Karpas-422 (cell line): ENCODE data around the gene MAGI1. TPM values are rescaled to one million over a fixed set of nuclear protein-coding genes. Genes with fewer than 3 reads are reported as not detected.

Experiments used
- DNase-seq: peaks from one replicate; pipeline ENCODE4 v3.0.0-alpha.2; 2015
- H2AFZ ChIP-seq: fragments of 200-600 bp; sonication (generic); 2 replicates; pipeline ENCODE4 v1.6.1; 2014; ENCODE audit warnings: antibody characterized with exemption, low read length, mixed read lengths
- H3K27ac ChIP-seq: fragments of 200-600 bp; sonication (generic); 2 replicates; pipeline ENCODE4 v1.5.1; 2014; ENCODE audit warnings: mild to moderate bottlenecking, low read length, moderate library complexity
- H3K27me3 ChIP-seq: fragments of 200-600 bp; sonication (generic); 2 replicates; pipeline ENCODE4 v1.6.1; 2014; ENCODE audit warnings: low read length, mixed read lengths
- H3K36me3 ChIP-seq: fragments of 200-600 bp; sonication (generic); 2 replicates; pipeline ENCODE4 v1.6.1; 2014; ENCODE audit warnings: low read length, mixed read lengths; ENCODE audit not compliant: insufficient read depth
- H3K4me1 ChIP-seq: fragments of 200-600 bp; sonication (generic); 2 replicates; pipeline ENCODE4 v1.6.1; 2014; ENCODE audit warnings: mild to moderate bottlenecking, low read length, mixed read lengths
- H3K4me2 ChIP-seq: fragments of 200-600 bp; sonication (generic); 2 replicates; pipeline ENCODE4 v1.6.1; 2014; ENCODE audit warnings: low read length, low read depth, mild to moderate bottlenecking; ENCODE audit not compliant: poor library complexity, severe bottlenecking
- H3K4me3 ChIP-seq: fragments of 200-600 bp; sonication (generic); 2 replicates; pipeline ENCODE4 v1.5.1; 2014; ENCODE audit warnings: mild to moderate bottlenecking, antibody characterized with exemption, low read length, mixed read lengths
- H3K79me2 ChIP-seq: fragments of 200-600 bp; sonication (generic); 2 replicates; pipeline ENCODE4 v1.6.1; 2014; ENCODE audit warnings: mild to moderate bottlenecking, low read length, mixed read lengths
- H3K9ac ChIP-seq: fragments of 200-600 bp; sonication (generic); 2 replicates; pipeline ENCODE4 v1.6.0; 2014; ENCODE audit warnings: low read length
- H3K9me2 ChIP-seq: fragments of 200-600 bp; sonication (generic), shearing (Covaris generic); replicated peaks from 2 replicates; pipeline ENCODE4 v1.6.0; 2014; ENCODE audit warnings: mild to moderate bottlenecking, low read length, moderate library complexity; ENCODE audit not compliant: insufficient read depth
- H3K9me3 ChIP-seq: fragments of 300-700, 200-600 bp; sonication (generic); 2 replicates; pipeline ENCODE4 v1.6.1; 2014; ENCODE audit warnings: low read length, mixed read lengths
- H4K20me1 ChIP-seq: fragments of 200-600 bp; sonication (generic); 2 replicates; pipeline ENCODE4 v1.6.1; 2014; ENCODE audit warnings: mild to moderate bottlenecking, antibody characterized with exemption, low read length, low read depth; ENCODE audit not compliant: insufficient read depth
- total RNA-seq: library from RNA; depleted of rRNA; stranded (reverse); fragments of >200 nt; shearing (Covaris generic); gene quantifications from 2 replicates; pipeline ENCODE4 v1.2.3, GENCODE V29; 2014; ENCODE audit warnings: low replicate concordance

Gene MAGI1
- total RNA-seq, 1 experiment from 2014 or later, result 0.71 TPM

DNA sequence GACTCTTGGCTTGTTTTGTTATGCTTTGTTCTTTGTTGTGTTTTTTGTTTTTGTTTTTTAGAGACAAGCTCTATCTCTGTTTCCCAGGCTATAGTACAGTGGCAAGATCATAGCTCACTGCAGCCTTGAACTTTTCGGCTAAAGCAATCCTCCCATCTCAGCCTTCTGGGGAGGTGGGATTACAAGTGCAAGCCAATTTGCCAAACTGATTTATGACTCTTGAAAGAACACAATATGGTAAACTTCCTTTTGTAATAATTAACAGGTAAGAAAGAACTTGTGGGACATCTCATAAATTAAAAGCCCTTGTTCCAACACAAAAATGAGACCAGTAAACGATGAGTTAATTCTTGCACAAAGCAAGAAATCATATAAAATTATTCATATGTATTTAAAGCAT lies 476.3 kb downstream of the MAGI1 start:
- no peaks in the 10 kb centered on the region for H3K27me3 ChIP-seq
- H3K36me3 ChIP-seq, result no peaks in the 10 kb centered on the region
- H4K20me1 ChIP-seq, result no peaks in the 10 kb centered on the region
- H3K27ac ChIP-seq, result no peak overlapping the region
- no peak overlapping the region for H3K9ac ChIP-seq
- H2AFZ ChIP-seq, result no peak overlapping the region
- H3K9me2 ChIP-seq, result no peaks in the 10 kb centered on the region
- H3K4me3 ChIP-seq, result no peak overlapping the region
- DNase-seq, result no peak
- no peaks in the 10 kb centered on the region for H3K79me2 ChIP-seq
- no peaks in the 10 kb centered on the region for H3K9me3 ChIP-seq
- no peaks in the 10 kb centered on the region for H3K4me1 ChIP-seq
- no peak overlapping the region for H3K4me2 ChIP-seq

DNA sequence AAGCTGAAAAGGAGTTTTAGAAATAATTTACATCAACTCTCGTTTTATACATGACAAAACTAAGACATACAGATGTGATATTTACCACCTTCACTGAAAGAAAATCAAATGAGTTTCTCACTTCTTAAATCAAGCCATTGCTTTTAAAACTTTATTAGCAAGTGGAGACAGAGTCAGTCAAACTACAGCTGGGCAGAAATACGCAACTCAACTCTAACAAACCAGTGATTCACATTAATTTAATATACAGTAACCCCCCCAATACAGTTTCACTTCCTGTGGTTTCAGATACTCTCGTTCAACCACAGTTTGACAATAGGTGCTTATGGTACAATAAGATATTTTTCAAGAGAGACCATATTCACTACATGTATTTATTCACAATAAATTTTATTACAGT lies 477.1 kb downstream of the MAGI1 start:
- Histone ChIP-seq H3K27ac (no peak overlapping the region), H3K9me2 (no peaks in the 10 kb centered on the region), H3K4me1 (no peaks in the 10 kb centered on the region), H2AFZ (no peak overlapping the region), H3K9me3 (no peaks in the 10 kb centered on the region), H3K9ac (no peak overlapping the region), H3K36me3 (no peaks in the 10 kb centered on the region), H3K4me3 (no peak overlapping the region), H3K79me2 (no peaks in the 10 kb centered on the region), H3K27me3 (no peaks in the 10 kb centered on the region), H3K4me2 (no peak overlapping the region), H4K20me1 (no peaks in the 10 kb centered on the region)
- DNase-seq, result no peak

DNA sequence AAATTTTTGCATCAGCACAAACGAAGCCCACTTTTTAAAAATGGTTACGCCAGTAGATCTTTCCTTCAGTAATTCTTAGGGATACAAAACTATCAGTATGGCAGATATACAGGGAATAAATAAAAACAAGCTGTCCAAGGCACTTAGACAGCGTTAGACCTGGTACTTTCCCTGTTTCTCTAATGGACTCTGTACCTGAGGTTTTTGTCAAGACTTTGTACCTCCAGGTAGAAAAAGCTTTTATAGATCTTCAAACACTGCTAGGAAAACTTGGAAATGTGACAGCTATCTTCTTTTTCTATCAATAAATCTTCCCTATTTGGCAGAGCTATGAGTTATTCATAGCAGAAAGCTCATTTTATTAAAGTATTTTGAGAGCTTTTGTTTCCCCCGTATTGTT lies 477.8 kb downstream of the MAGI1 start:
- DNase-seq, result no peak
- Histone ChIP-seq H3K4me2 (no peak overlapping the region), H3K27me3 (no peaks in the 10 kb centered on the region), H3K4me3 (no peak overlapping the region), H3K9ac (no peak overlapping the region), H3K9me3 (no peaks in the 10 kb centered on the region), H3K27ac (no peak overlapping the region), H3K79me2 (no peaks in the 10 kb centered on the region), H3K4me1 (no peaks in the 10 kb centered on the region), H3K36me3 (no peaks in the 10 kb centered on the region), H4K20me1 (no peaks in the 10 kb centered on the region), H3K9me2 (no peaks in the 10 kb centered on the region), H2AFZ (no peak overlapping the region)

DNA sequence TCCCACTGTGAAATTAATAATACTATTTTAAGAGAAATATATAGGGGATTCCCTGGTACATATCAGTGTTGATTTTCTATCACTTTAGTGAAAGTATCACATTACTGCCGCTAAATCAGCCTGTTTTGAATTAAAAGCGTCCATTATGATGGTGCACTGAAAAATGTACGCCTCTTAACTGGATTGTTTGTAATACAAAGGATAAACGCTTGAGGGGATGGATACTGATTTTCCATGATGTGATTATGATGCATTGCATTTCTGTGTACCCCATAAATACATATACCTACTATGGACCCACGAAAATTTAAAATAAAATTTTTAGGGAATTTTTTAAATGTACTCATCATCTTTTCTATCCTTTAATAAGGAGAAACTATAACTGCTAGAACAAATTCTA lies 478.6 kb downstream of the MAGI1 start:
- H3K4me2 ChIP-seq, result no peak overlapping the region
- no peaks in the 10 kb centered on the region for H3K9me2 ChIP-seq
- H3K9me3 ChIP-seq, result no peaks in the 10 kb centered on the region
- no peaks in the 10 kb centered on the region for H3K4me1 ChIP-seq
- H3K9ac ChIP-seq, result no peak overlapping the region
- no peaks in the 10 kb centered on the region for H3K36me3 ChIP-seq
- H3K4me3 ChIP-seq, result no peak overlapping the region
- no peaks in the 10 kb centered on the region for H4K20me1 ChIP-seq
- H3K27ac ChIP-seq, result no peak overlapping the region
- no peak overlapping the region for H2AFZ ChIP-seq
- H3K27me3 ChIP-seq, result no peaks in the 10 kb centered on the region
- H3K79me2 ChIP-seq, result no peaks in the 10 kb centered on the region
- no peak for DNase-seq

DNA sequence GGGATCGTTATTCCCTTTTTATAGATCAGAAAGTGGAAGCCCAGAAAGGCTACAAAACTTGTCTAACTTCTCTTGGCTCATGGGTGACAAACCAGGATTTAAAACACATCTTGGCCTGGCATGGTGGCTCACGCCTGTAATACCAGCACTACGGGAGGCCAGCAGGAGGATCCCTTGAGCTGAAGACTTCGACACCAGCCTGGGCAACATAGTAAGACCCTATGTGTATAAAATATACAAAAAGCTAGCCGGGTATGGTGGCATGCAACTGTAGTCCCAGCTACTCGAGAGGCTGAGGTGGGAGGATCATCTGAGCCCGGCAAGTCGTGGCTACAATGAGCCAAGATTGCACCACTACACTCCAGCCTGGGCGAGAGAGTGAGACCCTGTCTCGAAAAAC lies 479.1 kb downstream of the MAGI1 start:
- Histone ChIP-seq H3K27me3 (no peaks in the 10 kb centered on the region), H3K4me1 (no peaks in the 10 kb centered on the region), H3K36me3 (no peaks in the 10 kb centered on the region), H2AFZ (no peak overlapping the region), H3K9ac (no peak overlapping the region), H3K4me3 (no peak overlapping the region), H3K27ac (no peak overlapping the region), H4K20me1 (no peaks in the 10 kb centered on the region), H3K9me2 (no peaks in the 10 kb centered on the region), H3K79me2 (no peaks in the 10 kb centered on the region), H3K9me3 (no peaks in the 10 kb centered on the region), H3K4me2 (no peak overlapping the region)
- DNase-seq, result no peak

DNA sequence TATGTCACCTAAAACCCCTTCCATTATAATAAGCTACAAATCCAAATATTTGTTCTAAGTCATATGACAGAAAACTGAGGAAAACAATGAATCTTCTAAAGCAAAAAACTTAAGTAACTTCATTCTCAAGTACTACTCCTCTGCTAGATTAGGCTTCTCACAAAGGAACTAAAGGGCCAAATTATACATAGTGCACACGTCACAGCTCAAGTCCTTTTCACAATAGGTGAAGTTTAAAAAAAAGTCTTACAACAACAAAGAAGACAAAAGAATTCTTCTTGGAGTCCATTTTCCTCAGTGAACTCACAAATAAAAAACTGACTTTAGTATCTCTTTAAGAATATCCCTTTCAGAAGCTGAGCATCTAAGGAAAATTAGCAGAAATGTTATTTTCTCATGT lies 479.9 kb downstream of the MAGI1 start:
- no peaks in the 10 kb centered on the region for H3K36me3 ChIP-seq
- H3K4me3 ChIP-seq, result no peak overlapping the region
- H3K27me3 ChIP-seq, result no peaks in the 10 kb centered on the region
- no peaks in the 10 kb centered on the region for H4K20me1 ChIP-seq
- no peak overlapping the region for H2AFZ ChIP-seq
- no peak for DNase-seq
- no peaks in the 10 kb centered on the region for H3K9me2 ChIP-seq
- H3K79me2 ChIP-seq, result no peaks in the 10 kb centered on the region
- no peak overlapping the region for H3K27ac ChIP-seq
- H3K9ac ChIP-seq, result no peak overlapping the region
- no peak overlapping the region for H3K4me2 ChIP-seq
- H3K9me3 ChIP-seq, result no peaks in the 10 kb centered on the region
- H3K4me1 ChIP-seq, result no peaks in the 10 kb centered on the region

DNA sequence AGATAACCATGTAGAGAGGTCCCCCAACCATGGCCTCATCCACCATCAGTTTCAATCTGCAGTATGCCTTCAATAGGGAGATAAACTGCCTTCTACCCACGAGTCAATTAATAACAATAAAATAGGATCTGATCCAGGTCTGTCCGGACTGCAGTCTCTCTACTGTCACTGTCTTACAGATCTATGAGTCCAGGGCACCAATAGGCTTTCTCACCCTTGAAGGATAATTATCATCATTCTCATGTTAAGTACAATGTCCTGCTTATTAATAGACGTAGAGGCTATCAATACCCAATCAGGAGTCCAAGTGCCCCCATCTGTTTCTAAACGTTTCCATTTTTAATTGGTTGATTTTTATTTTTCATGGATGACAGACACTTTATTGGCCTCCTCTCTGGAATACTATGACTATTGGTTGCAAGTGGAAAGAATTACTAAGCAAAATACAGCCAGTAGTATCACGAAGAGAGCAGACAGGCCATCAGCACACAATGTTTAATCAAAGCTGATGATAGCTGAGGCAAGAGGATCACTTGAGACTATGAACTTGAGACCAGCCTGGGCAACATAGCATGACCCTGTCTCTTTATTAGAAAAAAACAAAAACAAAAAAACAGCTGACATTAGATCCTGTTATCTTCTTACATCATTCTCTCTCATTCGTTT lies 480.7 kb downstream of the MAGI1 start:
- H3K36me3 ChIP-seq, result no peaks in the 10 kb centered on the region
- no peak overlapping the region for H3K27ac ChIP-seq
- H3K4me3 ChIP-seq, result no peak overlapping the region
- no peaks in the 10 kb centered on the region for H3K79me2 ChIP-seq
- H3K9me2 ChIP-seq, result no peaks in the 10 kb centered on the region
- no peak overlapping the region for H3K9ac ChIP-seq
- H3K9me3 ChIP-seq, result no peaks in the 10 kb centered on the region
- H3K4me2 ChIP-seq, result no peak overlapping the region
- DNase-seq, result no peak
- H3K4me1 ChIP-seq, result no peaks in the 10 kb centered on the region
- H4K20me1 ChIP-seq, result no peaks in the 10 kb centered on the region
- no peak overlapping the region for H2AFZ ChIP-seq
- H3K27me3 ChIP-seq, result no peaks in the 10 kb centered on the region

DNA sequence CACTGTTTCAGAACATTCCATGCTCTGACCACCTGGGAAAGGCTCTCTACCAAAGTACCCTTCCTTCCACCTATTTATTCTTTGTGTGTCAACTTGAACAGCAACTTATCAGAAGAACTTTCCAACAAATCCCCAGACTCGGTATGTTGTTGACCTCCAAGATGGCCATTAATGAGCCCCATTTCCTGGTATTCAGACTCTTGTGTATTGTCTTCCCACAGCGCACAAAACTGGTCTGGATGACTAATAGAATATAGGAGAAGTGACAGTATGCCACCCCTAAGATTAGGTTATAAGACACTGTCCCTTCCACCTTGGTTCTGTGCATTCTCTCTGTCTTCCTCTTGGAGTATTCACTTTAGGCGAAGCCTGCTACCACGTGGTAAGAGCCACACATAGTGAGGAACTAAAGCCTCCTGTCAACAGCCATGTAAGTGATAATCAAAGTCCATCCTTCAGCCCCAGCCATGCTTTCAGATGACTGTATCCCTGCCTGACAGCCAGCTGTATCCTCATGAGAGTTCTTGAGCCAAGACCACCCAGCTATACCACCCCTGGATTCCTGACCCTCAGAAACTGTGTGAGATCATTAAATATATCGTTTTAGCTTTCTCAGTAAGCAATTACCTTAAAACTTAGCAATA lies 481.7 kb downstream of the MAGI1 start:
- no peak overlapping the region for H3K9ac ChIP-seq
- H3K4me1 ChIP-seq, result no peaks in the 10 kb centered on the region
- no peak overlapping the region for H3K4me3 ChIP-seq
- no peaks in the 10 kb centered on the region for H3K27me3 ChIP-seq
- no peak overlapping the region for H3K4me2 ChIP-seq
- no peaks in the 10 kb centered on the region for H3K79me2 ChIP-seq
- no peaks in the 10 kb centered on the region for H3K36me3 ChIP-seq
- no peaks in the 10 kb centered on the region for H4K20me1 ChIP-seq
- H3K9me3 ChIP-seq, result no peaks in the 10 kb centered on the region
- H3K27ac ChIP-seq, result no peak overlapping the region
- H2AFZ ChIP-seq, result no peak overlapping the region
- no peak for DNase-seq
- no peaks in the 10 kb centered on the region for H3K9me2 ChIP-seq
